ENCODE measurements around the gene ALPL. TPM values are rescaled to one million over a fixed set of nuclear protein-coding genes. Genes with fewer than 3 reads are reported as not detected.

ALPL gene
- total and polyA plus RNA-seq, 9 of the 15 experiments (the other 6 are each of a cell fraction or from before 2014, with no cell fraction given) = 0.04 to 0.38 (median 0.18) TPM; not detected in 4

DNA sequence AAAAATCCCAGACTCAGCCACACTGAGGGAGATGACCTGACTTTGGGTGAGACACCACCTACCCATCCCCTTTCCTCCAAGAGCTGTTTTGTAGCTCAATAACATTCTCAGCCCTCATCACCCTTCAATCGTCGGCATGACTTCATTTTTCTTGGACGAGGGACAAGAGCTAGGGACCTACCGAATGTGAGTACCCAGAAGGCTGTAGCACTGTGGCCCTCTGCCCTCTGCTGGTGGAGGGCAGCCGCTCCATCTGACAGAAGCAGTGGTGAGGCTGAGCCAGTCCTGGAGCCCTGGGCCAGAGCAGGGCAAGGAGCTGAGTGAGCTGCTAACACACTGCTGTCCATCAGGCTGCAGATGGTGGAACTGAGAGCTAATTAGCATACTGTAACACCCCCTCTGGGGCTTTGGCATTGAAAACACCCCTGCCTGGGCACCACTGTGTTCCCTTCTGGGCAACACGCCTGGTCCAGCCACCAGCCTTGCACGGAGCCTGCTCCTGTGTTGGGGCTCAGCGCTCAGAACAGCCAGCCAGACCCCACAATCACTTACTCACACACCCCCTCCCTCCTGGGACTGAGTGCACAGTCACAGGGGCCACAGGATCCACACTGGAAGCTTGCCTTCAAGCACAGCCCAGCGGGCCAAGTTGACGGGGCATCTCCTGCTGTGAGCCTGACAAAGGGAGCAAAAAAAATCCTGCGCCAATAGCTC lies 18.3 kb upstream of the ALPL start (continued):
- TF ChIP-seq SMC3 (conservative IDR thresholded peaks at IDR 0.05; ENCODE audit: insufficient read depth, low read depth, low read length) = peak; percentile 76
- peak; percentile 78; the same call in 1 of the 2 replicates for TF ChIP-seq TRIM28 (IDR thresholded peaks at IDR 0.05)
- no peak for TF ChIP-seq MCM2 (IDR thresholded peaks at IDR 0.05; ENCODE audit: low read depth)
- TF ChIP-seq, protein P1, sequence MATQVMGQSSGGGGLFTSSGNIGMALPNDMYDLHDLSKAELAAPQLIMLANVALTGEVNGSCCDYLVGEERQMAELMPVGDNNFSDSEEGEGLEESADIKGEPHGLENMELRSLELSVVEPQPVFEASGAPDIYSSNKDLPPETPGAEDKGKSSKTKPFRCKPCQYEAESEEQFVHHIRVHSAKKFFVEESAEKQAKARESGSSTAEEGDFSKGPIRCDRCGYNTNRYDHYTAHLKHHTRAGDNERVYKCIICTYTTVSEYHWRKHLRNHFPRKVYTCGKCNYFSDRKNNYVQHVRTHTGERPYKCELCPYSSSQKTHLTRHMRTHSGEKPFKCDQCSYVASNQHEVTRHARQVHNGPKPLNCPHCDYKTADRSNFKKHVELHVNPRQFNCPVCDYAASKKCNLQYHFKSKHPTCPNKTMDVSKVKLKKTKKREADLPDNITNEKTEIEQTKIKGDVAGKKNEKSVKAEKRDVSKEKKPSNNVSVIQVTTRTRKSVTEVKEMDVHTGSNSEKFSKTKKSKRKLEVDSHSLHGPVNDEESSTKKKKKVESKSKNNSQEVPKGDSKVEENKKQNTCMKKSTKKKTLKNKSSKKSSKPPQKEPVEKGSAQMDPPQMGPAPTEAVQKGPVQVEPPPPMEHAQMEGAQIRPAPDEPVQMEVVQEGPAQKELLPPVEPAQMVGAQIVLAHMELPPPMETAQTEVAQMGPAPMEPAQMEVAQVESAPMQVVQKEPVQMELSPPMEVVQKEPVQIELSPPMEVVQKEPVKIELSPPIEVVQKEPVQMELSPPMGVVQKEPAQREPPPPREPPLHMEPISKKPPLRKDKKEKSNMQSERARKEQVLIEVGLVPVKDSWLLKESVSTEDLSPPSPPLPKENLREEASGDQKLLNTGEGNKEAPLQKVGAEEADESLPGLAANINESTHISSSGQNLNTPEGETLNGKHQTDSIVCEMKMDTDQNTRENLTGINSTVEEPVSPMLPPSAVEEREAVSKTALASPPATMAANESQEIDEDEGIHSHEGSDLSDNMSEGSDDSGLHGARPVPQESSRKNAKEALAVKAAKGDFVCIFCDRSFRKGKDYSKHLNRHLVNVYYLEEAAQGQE (IDR thresholded peaks at IDR 0.05; ENCODE audit: borderline replicate concordance) = peak; percentile 60
- TF ChIP-seq, protein P1 (CRISPR knock-in tag; IDR thresholded peaks at IDR 0.05; ENCODE audit: low read depth) = no peak
- TF ChIP-seq NBN (IDR thresholded peaks at IDR 0.05; ENCODE audit: low read depth) = no peak
- TF ChIP-seq ZFP36 (IDR thresholded peaks at IDR 0.05; ENCODE audit: low read depth, low read length, partially characterized antibody) = peak; percentile 67
- TF ChIP-seq ZEB2 (IDR thresholded peaks at IDR 0.05) = 0 out of 2 replicates have a peak, but pooled peaks have one; percentile 24
- TF ChIP-seq RBBP5 (IDR thresholded peaks at IDR 0.05; ENCODE audit: borderline replicate concordance, insufficient read depth, low read length, poor library complexity, severe bottlenecking) = no peak
- peak; percentile 55 for TF ChIP-seq ZNF143 (CRISPR knock-in tag; IDR thresholded peaks at IDR 0.05)
- TF ChIP-seq EHMT2 (IDR thresholded peaks at IDR 0.05) = peak; percentile 33; the same call in 1 of the 2 replicates
